Endothelial cell of umbilical vein (primary cell): Measurements from ENCODE around the gene C1orf94. TPM values are rescaled to one million over a fixed set of nuclear protein-coding genes. Genes with fewer than 3 reads are reported as not detected.

ENCODE experiments used
- BruUV-seq: library from RNA; stranded (reverse); fragments of 400-500 nt; replicated peaks from 2 replicates; lab custom pipeline; 2021; lab: Mats Ljungman, UMichigan
- CTCF ChIA-PET: fragments of 300-600, 350-600 bp; sonication (Branson Sonifier 250); formaldehyde crosslinking; loops from one replicate; lab custom pipeline; 2021; ENCODE audit warnings: antibody characterized with exemption, inconsistent platforms; lab: Charles Lee
- POLR2A ChIA-PET: fragments of 300-600, 350-600 bp; sonication (Branson Sonifier 250); formaldehyde crosslinking; loops from one replicate; lab custom pipeline; 2021; ENCODE audit warnings: antibody characterized with exemption, inconsistent platforms; lab: Charles Lee
- DNase-seq: peaks from one replicate; pipeline ENCODE4 v3.0.0-alpha.2; 2011; ENCODE audit warnings: low read depth, low spot score
- FAIRE-seq: peaks from 2 replicates; lab custom pipeline; 2011; peaks lifted over from hg19 to GRCh38; lab: Jason Lieb, UNC
- H2AFZ ChIP-seq: 2 replicates; pipeline ENCODE4 v1.6.0; 2012; ENCODE audit warnings: low read depth, low read length, control low read depth, inconsistent platforms
- H3K27ac ChIP-seq: 2 replicates; pipeline ENCODE4 v1.5.1; 2011; ENCODE audit warnings: low read depth, mild to moderate bottlenecking, control low read depth, low read length, moderate library complexity; ENCODE audit not compliant: insufficient read depth
- H3K27me3 ChIP-seq, 2 experiments: 2 replicates each; pipeline versions ENCODE4 v1.6.0 to v1.6.1; 2011; ENCODE audit warnings: low read length in 2 of 2, mixed read lengths in 1 of 2; ENCODE audit not compliant: control insufficient read depth in 2 of 2, insufficient read depth in 2 of 2
- H3K36me3 ChIP-seq, 2 experiments: 2 replicates in 1 of 2; 3 replicates in 1 of 2; pipeline ENCODE4 v1.5.1; 2011; ENCODE audit warnings: low read length in 2 of 2, mild to moderate bottlenecking in 1 of 2, moderate library complexity in 1 of 2; ENCODE audit not compliant: control insufficient read depth in 2 of 2, insufficient read depth in 2 of 2; ENCODE audit errors: extremely low read depth in 1 of 2
- H3K4me1 ChIP-seq: 3 replicates; pipeline ENCODE4 v1.5.1; 2011; ENCODE audit warnings: mild to moderate bottlenecking, low read length; ENCODE audit not compliant: control insufficient read depth, insufficient read depth; ENCODE audit errors: extremely low read depth
- H3K4me2 ChIP-seq: 2 replicates; pipeline ENCODE4 v1.6.1; 2011; ENCODE audit warnings: low read length, control low read depth, mixed read lengths; ENCODE audit not compliant: insufficient read depth
- H3K4me3 ChIP-seq, 3 experiments: fragments of 200-600 bp in 1 of 3; sonication (generic), shearing (Covaris generic) in 1 of 3; replicated peaks in 1 of 3; 2 replicates each; pipeline ENCODE4 v1.5.1; 2011 to 2016; ENCODE audit warnings: control low read depth in 3 of 3, low read length in 3 of 3, mild to moderate bottlenecking in 2 of 3, inconsistent platforms in 1 of 3, low read depth in 1 of 3, moderate library complexity in 1 of 3; ENCODE audit not compliant: insufficient read depth in 1 of 3
- H3K79me2 ChIP-seq: 2 replicates; pipeline ENCODE4 v1.6.0; 2012; ENCODE audit warnings: low read length, inconsistent platforms; ENCODE audit not compliant: control insufficient read depth, insufficient read depth
- H3K9ac ChIP-seq: replicated peaks from 2 replicates; pipeline ENCODE3; 2011; ENCODE audit warnings: low read length, control low read depth; ENCODE audit not compliant: insufficient read depth; ENCODE audit errors: extremely low read depth
- H3K9me1 ChIP-seq: replicated peaks from 3 replicates; pipeline ENCODE4 v1.6.0; 2011; ENCODE audit warnings: mild to moderate bottlenecking, low read length; ENCODE audit not compliant: control insufficient read depth, insufficient read depth; ENCODE audit errors: extremely low read depth
- H3K9me3 ChIP-seq: replicated peaks from 2 replicates; pipeline ENCODE4 v1.5.1; 2012; ENCODE audit warnings: low read length, inconsistent platforms; ENCODE audit not compliant: control insufficient read depth, insufficient read depth
- H4K20me1 ChIP-seq: replicated peaks from 2 replicates; pipeline ENCODE3; 2011; ENCODE audit warnings: mild to moderate bottlenecking, low read length; ENCODE audit not compliant: control insufficient read depth, insufficient read depth; ENCODE audit errors: extremely low read depth
- FOS ChIP-seq: IDR thresholded peaks from 2 replicates; pipeline ENCODE4 v1.6.1; 2011; ENCODE audit warnings: mild to moderate bottlenecking, low read length, moderate library complexity, borderline replicate concordance; ENCODE audit not compliant: insufficient read depth
- dilution Hi-C: fragments of 300-500 bp; cut with MboI; formaldehyde crosslinking; loops from one replicate; pipeline ENCODE4 v1.15.0; 2019; ENCODE audit warnings: low sequenced_read_pairs; ENCODE audit not compliant: extremely low pct_ligation_motif_present
- intact Hi-C: fragments of 100-400 bp; cut with micrococcal nuclease; formaldehyde crosslinking; loops from one replicate; pipeline ENCODE4 v1.10.0; 2022
- polyA plus RNA-seq, 4 experiments: library from polyadenylated mRNA; depleted of rRNA in 3 of 4; stranded (reverse) in 3 of 4; unstranded in 1 of 4; fragments of >200 nt; gene quantifications; 2 replicates each; pipeline versions ENCODE4 v1.2.1 to v1.2.3, GENCODE V29; 2011 to 2012; ENCODE audit warnings: missing spikeins in 1 of 4
- total RNA-seq: library from RNA; stranded (reverse); gene quantifications from 2 replicates; pipeline ENCODE4 v1.2.3, GENCODE V29; 2021
- TF ChIP-seq, protein P1 (sequence below), 2 donors: IDR thresholded peaks; 1 replicate in 1 of 2; 2 replicates in 1 of 2; pipeline ENCODE4 v1.5.1; 2011; ENCODE audit warnings: low read length in 2 of 2, mild to moderate bottlenecking in 2 of 2, moderate library complexity in 2 of 2, control low read depth in 1 of 2, inconsistent platforms in 1 of 2, low read depth in 1 of 2; ENCODE audit not compliant: insufficient read depth in 1 of 2; ENCODE audit errors: extremely low read depth in 1 of 2

C1orf94 gene
- total and polyA plus RNA-seq, 2 donors (not counting 3 experiments of a cell fraction or from before 2014, with no cell fraction given), result not detected

DNA sequence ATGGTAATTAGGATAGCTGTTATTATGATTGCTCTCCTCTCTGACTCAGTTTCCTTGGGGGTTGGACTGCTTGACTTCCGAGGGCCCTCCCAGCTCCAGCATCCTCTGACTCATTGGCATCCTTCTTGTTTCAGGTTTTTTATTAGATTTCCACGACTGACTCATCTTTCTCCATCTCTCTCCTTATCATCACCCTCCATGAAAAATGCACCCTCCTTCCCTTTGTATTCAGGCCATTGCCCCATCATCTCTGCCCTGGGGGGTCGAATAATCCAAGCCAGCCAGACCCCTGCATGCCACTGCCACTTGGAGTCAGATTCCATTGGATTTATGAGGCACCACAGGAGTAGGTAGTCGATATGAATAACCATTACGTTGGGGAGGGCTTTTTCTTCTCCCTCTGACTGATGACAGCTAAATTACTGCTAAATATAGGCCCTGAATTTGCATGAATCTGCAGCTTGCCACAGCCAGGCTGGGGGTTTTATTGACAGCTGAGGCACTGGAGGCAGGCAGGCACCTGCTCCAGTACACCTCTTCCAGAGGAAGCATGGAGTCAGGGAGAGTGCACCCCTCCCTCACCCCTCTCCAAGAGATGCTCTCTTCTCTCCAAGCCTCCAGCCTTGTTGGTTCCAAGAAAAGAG is 91.7 kb downstream of the C1orf94 start:
- no peaks in the 10 kb centered on the region for H4K20me1 ChIP-seq
- H3K4me2 ChIP-seq, result no peak overlapping the region
- FAIRE-seq (peak; percentile 38), DNase-seq (peak; percentile 5)
- no peaks in the 10 kb centered on the region for H3K4me1 ChIP-seq
- POLR2A ChIA-PET, result no interaction called here
- dilution Hi-C loops (no loop called here), intact Hi-C loops (no loop called here)
- CTCF ChIA-PET, result no interaction called here
- no peak overlapping the region for H3K27ac ChIP-seq
- TF ChIP-seq, protein P1, sequence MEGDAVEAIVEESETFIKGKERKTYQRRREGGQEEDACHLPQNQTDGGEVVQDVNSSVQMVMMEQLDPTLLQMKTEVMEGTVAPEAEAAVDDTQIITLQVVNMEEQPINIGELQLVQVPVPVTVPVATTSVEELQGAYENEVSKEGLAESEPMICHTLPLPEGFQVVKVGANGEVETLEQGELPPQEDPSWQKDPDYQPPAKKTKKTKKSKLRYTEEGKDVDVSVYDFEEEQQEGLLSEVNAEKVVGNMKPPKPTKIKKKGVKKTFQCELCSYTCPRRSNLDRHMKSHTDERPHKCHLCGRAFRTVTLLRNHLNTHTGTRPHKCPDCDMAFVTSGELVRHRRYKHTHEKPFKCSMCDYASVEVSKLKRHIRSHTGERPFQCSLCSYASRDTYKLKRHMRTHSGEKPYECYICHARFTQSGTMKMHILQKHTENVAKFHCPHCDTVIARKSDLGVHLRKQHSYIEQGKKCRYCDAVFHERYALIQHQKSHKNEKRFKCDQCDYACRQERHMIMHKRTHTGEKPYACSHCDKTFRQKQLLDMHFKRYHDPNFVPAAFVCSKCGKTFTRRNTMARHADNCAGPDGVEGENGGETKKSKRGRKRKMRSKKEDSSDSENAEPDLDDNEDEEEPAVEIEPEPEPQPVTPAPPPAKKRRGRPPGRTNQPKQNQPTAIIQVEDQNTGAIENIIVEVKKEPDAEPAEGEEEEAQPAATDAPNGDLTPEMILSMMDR (IDR thresholded peaks at IDR 0.05; ENCODE audit: extremely low read depth in 1 of 2, insufficient read depth in 1 of 2, low read depth in 1 of 2, low read length in 2 of 2), result no peak
- TF ChIP-seq FOS, result peak; percentile 60
- H2AFZ ChIP-seq, result no peak overlapping the region
- H3K4me3 ChIP-seq, result no peak overlapping the region
- no peaks in the 10 kb centered on the region for H3K36me3 ChIP-seq
- no peaks in the 10 kb centered on the region for H3K9me1 ChIP-seq
- H3K27me3 ChIP-seq, result no peaks in the 10 kb centered on the region
- no TSS peak for BruUV-seq
- H3K9ac ChIP-seq, result no peak overlapping the region
- no peaks in the 10 kb centered on the region for H3K9me3 ChIP-seq
- no peaks in the 10 kb centered on the region for H3K79me2 ChIP-seq

Other genes starting within 250 kb of the C1orf94 start
- gene CSMD2, start 11.7 kb upstream of the C1orf94 start, total RNA-seq, result not detected in 2 replicates
- under 0.01 TPM in 1 of 2 replicates, not detected in the other for gene CSMD2, start 11.7 kb upstream of the C1orf94 start, polyA plus RNA-seq